HG02678 (cell line): ENCODE measurements around the gene ACADVL.
"Not testable (repeated sequence)": the region's sequence is repeated elsewhere in the genome, so short reads cannot be mapped to it uniquely, and the experiment has no call there.

Experiments used
- ATAC-seq: cut with Tn5 transposase; IDR thresholded peaks from one replicate; pipeline ENCODE4 v1.9.1; 2021; ENCODE audit warnings: mild to moderate bottlenecking, moderate library complexity; ENCODE audit not compliant: unreplicated experiment

The ACADVL gene

GRCh38 chr17:7234083-7234951 is 14.6 kb downstream of the ACADVL start, which contains the start of gene DVL2:
TSS of gene DVL2 (minus strand) at chr17:7234517. CDS start at chr17:7234262, 255 bp downstream.
- peak; percentile 65 for ATAC-seq

DNA sequence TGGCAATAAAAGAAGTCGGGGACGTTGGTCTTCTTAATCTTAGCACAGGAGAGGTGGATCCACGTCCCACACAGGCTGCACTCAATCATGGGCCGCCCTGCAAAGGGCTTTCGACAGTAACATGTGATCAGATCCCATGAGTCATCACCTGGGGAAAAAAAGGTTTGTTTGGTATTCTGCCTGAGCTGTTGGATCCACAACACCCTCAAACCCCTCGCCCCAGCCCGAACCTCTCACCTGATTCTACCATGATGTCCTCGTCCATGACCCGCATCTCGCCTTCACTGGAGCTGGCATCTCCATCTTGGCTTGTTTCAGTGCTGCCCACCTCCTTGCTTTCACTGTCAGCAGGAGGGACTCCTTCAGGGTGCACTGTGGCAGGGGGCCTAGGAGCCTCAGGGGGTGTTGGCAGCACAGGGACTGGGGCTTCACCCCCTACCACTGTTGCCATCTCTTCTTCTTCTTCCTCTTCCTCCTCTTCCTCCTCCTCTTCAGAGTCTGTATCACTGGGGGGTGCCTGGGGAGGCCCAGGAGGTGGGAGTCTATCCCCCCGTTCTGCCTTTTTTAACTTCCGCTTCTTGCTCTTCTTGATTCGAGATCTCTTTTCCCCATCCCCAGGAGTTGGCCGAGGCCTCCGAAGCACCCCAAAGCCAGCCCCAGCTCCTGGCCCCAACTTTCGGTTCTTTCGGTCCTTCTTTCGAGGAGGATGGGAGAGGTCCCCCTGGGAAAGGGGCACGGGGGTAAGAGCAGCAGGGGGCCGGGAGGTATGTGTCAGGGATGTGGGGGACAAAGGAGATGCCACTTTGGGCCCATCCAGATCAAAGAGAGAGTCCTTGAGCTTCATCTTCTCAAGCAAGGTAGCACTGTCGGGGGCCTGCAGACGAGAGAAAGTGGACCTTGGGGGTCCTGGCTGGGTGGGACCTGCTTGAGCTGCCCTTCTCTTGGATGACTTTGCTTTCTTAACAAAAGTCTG is 16.2 kb downstream of the ACADVL start:
- no peak for ATAC-seq

- no peak for ATAC-seq
These were observed 17.1 kb downstream of the ACADVL start for GRCh38 chr17:7236808-7237207.

DNA sequence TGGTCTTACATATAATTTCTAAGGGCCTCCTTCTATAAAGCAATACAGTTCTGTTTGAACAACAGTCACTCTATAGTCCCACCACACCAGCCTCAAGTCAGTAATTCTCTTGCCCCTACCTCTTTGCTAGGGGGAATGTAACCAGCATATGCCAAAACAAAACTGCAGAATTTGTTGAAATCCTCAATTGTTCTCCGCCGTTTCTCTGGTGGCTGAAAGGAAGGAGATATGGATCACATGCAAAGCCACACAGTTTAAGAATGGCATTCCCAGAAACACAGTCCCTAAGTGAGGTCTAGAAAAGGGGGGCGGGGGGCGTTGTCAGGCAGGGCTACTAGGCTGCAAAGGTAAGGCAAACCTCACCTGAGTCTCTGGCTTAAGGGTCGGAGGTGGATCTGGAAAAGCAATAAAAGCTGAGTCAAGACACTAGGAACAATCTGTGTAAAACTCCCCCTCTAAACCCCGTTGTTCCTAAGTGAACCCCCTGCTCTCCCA is 17.6 kb downstream of the ACADVL start:
- no peak for ATAC-seq

- no peak for ATAC-seq
These were observed 18.2 kb downstream of the ACADVL start for GRCh38 chr17:7237761-7238419.

DNA sequence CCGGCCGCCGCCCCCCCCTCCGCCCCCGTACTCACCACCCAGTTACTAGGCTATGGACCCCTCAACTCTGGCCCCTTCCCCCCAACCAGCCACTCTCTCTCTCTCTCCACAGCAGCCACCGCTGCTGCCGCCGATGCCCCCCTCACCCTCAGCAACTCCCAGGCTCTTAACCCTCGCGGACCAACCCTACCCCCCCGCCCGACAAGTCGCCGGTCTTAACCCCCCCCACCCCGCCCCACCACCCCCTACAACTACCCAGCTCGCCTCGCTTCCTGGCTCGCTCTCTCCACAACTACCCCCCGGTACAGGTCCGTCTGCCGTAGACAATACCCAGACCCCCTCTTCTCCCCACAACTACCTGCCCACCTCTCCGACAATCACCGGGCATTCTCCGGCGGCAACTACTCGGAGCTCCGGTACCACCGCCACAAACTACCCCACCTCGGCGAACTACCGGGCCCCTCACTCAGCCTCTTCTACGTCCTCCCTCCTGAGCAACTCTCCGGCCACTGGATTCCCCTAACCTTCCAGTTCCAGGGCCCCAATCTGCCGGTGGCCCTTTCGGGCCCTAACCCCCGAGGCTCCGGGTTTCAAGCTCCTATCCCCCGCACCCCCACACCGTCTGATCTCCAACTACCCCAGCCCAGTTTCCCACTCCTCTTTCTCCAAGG is 18.8 kb downstream of the ACADVL start:
- no peak for ATAC-seq

- peak; percentile 59 for ATAC-seq
These were observed 19.6 kb downstream of the ACADVL start, which contains the start of gene PHF23 for GRCh38 chr17:7239091-7240027. TSS of gene PHF23 (minus strand) at chr17:7239457. CDS start at chr17:7239279, 178 bp downstream.

DNA sequence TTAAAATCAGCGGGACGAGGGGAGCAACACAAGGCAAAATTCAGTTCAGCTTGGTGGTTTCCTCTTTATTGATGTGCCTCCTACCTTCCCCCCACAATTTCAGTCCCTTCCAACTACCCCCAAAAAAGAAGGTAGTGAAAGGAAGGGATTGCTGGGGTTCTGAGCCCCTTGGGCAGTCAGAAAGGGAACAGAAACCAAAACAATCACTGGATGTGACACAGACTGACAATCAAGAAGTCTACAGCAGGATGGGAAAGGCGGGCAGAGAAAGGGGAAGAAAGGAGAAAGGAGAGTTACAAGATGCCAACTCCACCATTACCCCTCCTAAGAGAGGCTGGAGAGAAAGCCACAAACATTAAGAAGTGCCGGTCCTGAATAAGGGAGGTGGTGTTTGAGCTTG is 20.6 kb downstream of the ACADVL start:
- no peak for ATAC-seq

GRCh38 chr17:7241090-7241733 is 21.5 kb downstream of the ACADVL start:
- no peak for ATAC-seq

GRCh38 chr17:7241783-7242716 is 22.3 kb downstream of the ACADVL start, which contains the start of gene GABARAP:
TSS of gene GABARAP (minus strand) at chr17:7242449. CDS start at chr17:7242330, 119 bp downstream.
- peak; percentile 34 for ATAC-seq

DNA sequence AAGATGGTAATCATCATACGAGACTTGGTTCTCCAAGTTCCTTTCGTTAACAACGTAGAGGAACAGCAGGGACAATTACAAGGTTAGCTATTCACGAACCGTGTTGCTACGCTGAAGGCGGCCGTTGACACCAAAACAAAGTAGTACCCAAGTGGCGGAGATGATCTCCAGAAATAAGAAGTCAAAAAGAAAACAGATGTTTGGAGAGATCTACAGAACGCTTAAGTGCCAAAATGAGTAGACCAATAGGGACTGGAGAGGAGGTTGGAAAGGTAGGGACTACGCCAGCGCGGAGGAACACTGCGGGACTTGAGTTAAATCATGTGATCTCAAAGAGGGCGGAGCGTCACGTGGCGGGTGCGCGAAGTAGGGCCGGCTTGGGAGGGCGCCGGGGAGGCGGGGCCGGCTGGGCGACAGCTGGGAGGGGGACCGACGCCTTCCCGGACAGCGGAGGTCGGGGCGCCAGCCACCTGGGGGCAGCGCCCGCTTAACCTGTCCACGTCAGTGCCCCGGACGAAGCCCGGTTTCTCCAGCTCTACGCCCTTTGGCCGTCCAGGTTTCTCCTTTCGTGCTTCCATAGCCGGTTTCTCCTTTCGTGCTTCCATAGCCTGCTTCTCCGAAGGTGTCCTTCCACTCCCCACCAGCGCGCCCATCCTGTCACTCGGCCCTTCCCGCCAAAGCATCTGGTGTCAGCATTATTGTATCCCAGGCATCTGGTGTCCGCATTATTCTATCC is 23.1 kb downstream of the ACADVL start:
- peak; percentile 45 for ATAC-seq

DNA sequence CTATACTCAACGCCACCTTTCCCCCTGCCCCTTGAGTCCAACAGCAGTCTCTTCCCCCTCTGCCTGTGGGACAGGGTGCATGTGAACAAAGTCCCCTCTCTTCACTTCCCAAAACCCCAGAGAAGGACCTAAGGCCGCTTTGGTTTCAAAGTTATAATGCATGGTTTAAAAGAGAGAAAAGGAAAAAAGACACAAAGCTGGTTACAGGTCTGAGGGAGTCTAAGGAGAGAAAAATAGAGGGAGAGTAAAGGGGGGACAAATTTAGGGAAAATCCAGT is 23.7 kb downstream of the ACADVL start:
- ATAC-seq = no peak

- ATAC-seq = not testable (repeated sequence)
These were observed 24.1 kb downstream of the ACADVL start for GRCh38 chr17:7243838-7244237.

GRCh38 chr17:7246779-7247178 is 27.0 kb downstream of the ACADVL start:
- no peak for ATAC-seq

GRCh38 chr17:7248796-7249195 is 29.1 kb downstream of the ACADVL start:
- ATAC-seq = no peak

DNA sequence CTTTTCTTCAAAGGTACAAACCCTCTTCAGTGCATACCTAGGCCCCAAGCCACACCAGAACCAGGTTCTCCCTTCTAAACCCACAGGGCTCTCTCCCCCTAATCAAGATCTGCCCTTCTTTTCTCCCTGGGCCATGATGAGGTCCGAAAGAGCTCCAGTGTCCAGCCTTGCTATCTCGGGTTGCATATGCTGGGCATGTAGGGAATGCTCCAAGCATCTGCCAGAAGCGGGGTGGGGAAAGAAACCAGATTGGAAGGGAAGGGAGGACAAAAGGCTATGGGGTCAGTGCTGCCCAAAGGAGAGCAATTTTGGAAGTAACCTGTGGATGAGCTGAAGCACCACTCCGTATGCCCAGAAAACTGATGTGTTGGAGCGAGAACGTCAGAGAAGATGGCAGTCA is 29.5 kb downstream of the ACADVL start:
- ATAC-seq = no peak

DNA sequence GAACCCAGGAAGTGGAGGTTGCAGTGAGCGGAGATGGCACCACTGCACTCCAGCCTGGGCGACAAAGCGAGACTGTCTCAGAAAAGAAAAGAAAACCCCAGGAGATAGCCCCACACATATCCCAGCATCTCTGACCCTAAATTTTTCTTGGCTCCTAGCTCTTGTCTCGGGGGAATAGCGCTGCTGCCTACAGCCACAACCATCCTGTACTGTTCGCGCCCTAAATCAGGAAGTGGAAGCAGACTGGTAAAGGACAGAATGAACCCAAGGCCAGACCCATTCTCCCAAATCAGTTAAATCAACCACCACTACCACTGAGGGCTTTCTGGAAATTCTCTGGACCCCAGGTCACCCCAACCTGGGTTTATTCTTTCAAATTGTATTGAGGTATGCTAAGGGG is 30.1 kb downstream of the ACADVL start:
- ATAC-seq = no peak
